Urothelium cell line (cell line): ENCODE results near the gene FN3KRP.
A peak's percentile ranks its signal among the peaks of the same experiment; 100 is the strongest.
"Not testable (repeated sequence)": the region's sequence is repeated elsewhere in the genome, so short reads cannot be mapped to it uniquely, and the experiment has no call there.

Experiments used
- DNase-seq: peaks from one replicate; pipeline ENCODE4 v3.0.0; 2011; ENCODE audit warnings: low spot score, mixed read lengths
- FAIRE-seq: peaks from 2 replicates; lab custom pipeline; 2011; peaks lifted over from hg19 to GRCh38; lab: Jason Lieb, UNC

The FN3KRP gene

DNA sequence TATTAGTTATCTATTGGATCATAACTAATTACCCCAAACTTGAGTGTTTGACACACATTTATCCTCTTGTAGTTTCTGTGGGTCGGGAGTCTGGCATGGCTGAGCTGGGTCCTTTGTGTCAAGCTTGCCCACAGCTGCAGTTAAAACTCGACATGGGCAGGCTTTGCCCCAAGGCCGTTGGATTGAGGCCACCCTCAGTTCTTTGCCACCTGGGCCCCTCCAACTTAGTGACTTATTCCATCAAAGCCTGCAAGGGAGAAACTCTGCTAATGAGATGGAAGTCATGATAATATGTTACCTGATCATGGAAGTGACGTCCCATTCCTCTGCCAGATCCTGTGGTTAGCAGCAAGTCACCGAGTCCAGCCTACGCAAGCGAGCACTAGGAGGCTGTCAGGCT lies 52.5 kb downstream of the FN3KRP start:
- DNase-seq (no peak), FAIRE-seq (peak; percentile 50)

- FAIRE-seq (no peak), DNase-seq (no peak)
Observed at GRCh38 chr17:82772026-82772425, 55.5 kb downstream of the FN3KRP start.

DNA sequence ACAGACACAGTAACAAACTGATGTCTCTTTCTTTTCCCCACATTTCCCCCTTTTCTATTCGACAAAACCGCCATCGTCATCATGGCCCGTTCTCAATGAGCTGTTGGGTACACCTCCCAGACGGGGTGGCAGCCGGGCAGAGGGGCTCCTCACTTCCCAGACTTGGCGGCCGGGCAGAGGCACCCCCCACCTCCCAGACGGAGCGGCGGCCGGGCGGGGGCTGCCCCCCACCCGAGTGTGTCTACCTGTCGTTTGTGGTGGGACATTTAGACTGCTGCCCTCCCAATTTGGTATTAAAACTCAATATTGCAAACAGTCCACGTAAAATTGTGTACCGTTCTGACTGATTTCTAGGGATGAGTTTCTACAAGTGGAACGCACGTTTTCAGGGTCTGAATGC lies 58.0 kb downstream of the FN3KRP start:
- DNase-seq, FAIRE-seq: not testable (repeated sequence)

GRCh38 chr17:82775001-82775823 lies 58.7 kb downstream of the FN3KRP start:
- FAIRE-seq: no peak

GRCh38 chr17:82776454-82776853 lies 59.9 kb downstream of the FN3KRP start:
- DNase-seq: no peak
- no peak for FAIRE-seq

More at GRCh38 chr17:82775001-82775823, 58.7 kb downstream of the FN3KRP start:
- DNase-seq: peak; percentile 87
